ENCODE results near the gene B3GAT3.
"Not testable (repeated sequence)": the region's sequence is repeated elsewhere in the genome, so short reads cannot be mapped to it uniquely, and the experiment has no call there.

Gene B3GAT3

GRCh38 chr11:62654297-62654696 lies 32.5 kb upstream of the B3GAT3 start:
- no peak overlapping the region; the same call in 1 of the 2 replicates for H3K9ac ChIP-seq (ENCODE audit: low read length)

GRCh38 chr11:62652161-62653006 lies 30.6 kb upstream of the B3GAT3 start:
- no peaks in the 10 kb centered on the region for H3K27me3 ChIP-seq (ENCODE audit: insufficient read depth, low read length)
- TF ChIP-seq, protein P1, sequence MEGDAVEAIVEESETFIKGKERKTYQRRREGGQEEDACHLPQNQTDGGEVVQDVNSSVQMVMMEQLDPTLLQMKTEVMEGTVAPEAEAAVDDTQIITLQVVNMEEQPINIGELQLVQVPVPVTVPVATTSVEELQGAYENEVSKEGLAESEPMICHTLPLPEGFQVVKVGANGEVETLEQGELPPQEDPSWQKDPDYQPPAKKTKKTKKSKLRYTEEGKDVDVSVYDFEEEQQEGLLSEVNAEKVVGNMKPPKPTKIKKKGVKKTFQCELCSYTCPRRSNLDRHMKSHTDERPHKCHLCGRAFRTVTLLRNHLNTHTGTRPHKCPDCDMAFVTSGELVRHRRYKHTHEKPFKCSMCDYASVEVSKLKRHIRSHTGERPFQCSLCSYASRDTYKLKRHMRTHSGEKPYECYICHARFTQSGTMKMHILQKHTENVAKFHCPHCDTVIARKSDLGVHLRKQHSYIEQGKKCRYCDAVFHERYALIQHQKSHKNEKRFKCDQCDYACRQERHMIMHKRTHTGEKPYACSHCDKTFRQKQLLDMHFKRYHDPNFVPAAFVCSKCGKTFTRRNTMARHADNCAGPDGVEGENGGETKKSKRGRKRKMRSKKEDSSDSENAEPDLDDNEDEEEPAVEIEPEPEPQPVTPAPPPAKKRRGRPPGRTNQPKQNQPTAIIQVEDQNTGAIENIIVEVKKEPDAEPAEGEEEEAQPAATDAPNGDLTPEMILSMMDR (IDR thresholded peaks at IDR 0.05; ENCODE audit: low read length) = no peak
- no peak for TF ChIP-seq EZH2 (IDR thresholded peaks at IDR 0.05; ENCODE audit: borderline replicate concordance, low read length)

More at GRCh38 chr11:62654297-62654696, 32.5 kb upstream of the B3GAT3 start:
- Histone ChIP-seq H3K27ac (ENCODE audit: low read depth, low read length, poor library complexity, severe bottlenecking) (peak overlapping the region; percentile 3), H3K4me1 (ENCODE audit: insufficient read depth, low read length, severe bottlenecking) (peaks cover 21% of the 10 kb centered on the region), H3F3A (ENCODE audit: insufficient read depth, low read length) (no peaks in the 10 kb centered on the region), H3K9me2 (ENCODE audit: low read depth, low read length) (no peaks in the 10 kb centered on the region), H3K9me3 (ENCODE audit: low read length) (no peaks in the 10 kb centered on the region), H3K79me2 (ENCODE audit: insufficient read depth, low read length) (peaks cover 18% of the 10 kb centered on the region), H3K36me3 (ENCODE audit: insufficient read depth, low read length) (peaks cover 11% of the 10 kb centered on the region; the same call in 1 of the 2 replicates), H3K27me3 (ENCODE audit: insufficient read depth, low read length) (no peaks in the 10 kb centered on the region), H3K4me3 (ENCODE audit: low read depth, low read length, poor library complexity, severe bottlenecking) (peak overlapping the region; percentile 93), H4K20me1 (ENCODE audit: insufficient read depth, low read length) (no peaks in the 10 kb centered on the region), H2AFZ (ENCODE audit: low read length) (no peak overlapping the region), H3K4me2 (ENCODE audit: low read length) (peak overlapping the region; percentile 94; the same call in 1 of the 2 replicates)
- TF ChIP-seq EZH2 (IDR thresholded peaks at IDR 0.05; ENCODE audit: borderline replicate concordance, low read length) = no peak
- TF ChIP-seq, protein P1 (IDR thresholded peaks at IDR 0.05; ENCODE audit: low read length) = no peak

GRCh38 chr11:62650283-62650682 lies 28.5 kb upstream of the B3GAT3 start:
- Histone ChIP-seq H3K36me3 (ENCODE audit: insufficient read depth, low read length) (peaks cover 34% of the 10 kb centered on the region), H3K4me1 (ENCODE audit: insufficient read depth, low read length, severe bottlenecking) (peaks cover 37% of the 10 kb centered on the region), H3K79me2 (ENCODE audit: insufficient read depth, low read length) (peaks cover 25% of the 10 kb centered on the region)
- not testable (repeated sequence) for H3K4me2 ChIP-seq (ENCODE audit: low read length); H3K9ac ChIP-seq (ENCODE audit: low read length); H2AFZ ChIP-seq (ENCODE audit: low read length); H3F3A ChIP-seq (ENCODE audit: insufficient read depth, low read length); H3K27ac ChIP-seq (ENCODE audit: low read depth, low read length, poor library complexity, severe bottlenecking); H3K9me3 ChIP-seq (ENCODE audit: low read length); H3K27me3 ChIP-seq (ENCODE audit: insufficient read depth, low read length); H4K20me1 ChIP-seq (ENCODE audit: insufficient read depth, low read length); H3K4me3 ChIP-seq (ENCODE audit: low read depth, low read length, poor library complexity, severe bottlenecking); H3K9me2 ChIP-seq (ENCODE audit: low read depth, low read length)

More at GRCh38 chr11:62652161-62653006, 30.6 kb upstream of the B3GAT3 start:
- Histone ChIP-seq H3K9ac (ENCODE audit: low read length) (peak overlapping the region; percentile 95), H3K9me3 (ENCODE audit: low read length) (no peaks in the 10 kb centered on the region), H3K4me2 (ENCODE audit: low read length) (peak overlapping the region; percentile 94), H3K4me1 (ENCODE audit: insufficient read depth, low read length, severe bottlenecking) (peaks cover 25% of the 10 kb centered on the region), H2AFZ (ENCODE audit: low read length) (no peak overlapping the region), H3K36me3 (ENCODE audit: insufficient read depth, low read length) (peaks cover 30% of the 10 kb centered on the region), H3K9me2 (ENCODE audit: low read depth, low read length) (no peaks in the 10 kb centered on the region), H3F3A (ENCODE audit: insufficient read depth, low read length) (no peaks in the 10 kb centered on the region), H3K79me2 (ENCODE audit: insufficient read depth, low read length) (peaks cover 18% of the 10 kb centered on the region), H3K27ac (ENCODE audit: low read depth, low read length, poor library complexity, severe bottlenecking) (peak overlapping the region; percentile 34), H3K4me3 (ENCODE audit: low read depth, low read length, poor library complexity, severe bottlenecking) (peak overlapping the region; percentile 93), H4K20me1 (ENCODE audit: insufficient read depth, low read length) (no peaks in the 10 kb centered on the region)

Measured in OCI-LY1 (cell line).